GM12864 (cell line): ENCODE results near the gene TNFRSF19.

ENCODE experiments used
- DNase-seq: peaks from one replicate; pipeline ENCODE4 v3.0.0-alpha.2; 2011; ENCODE audit warnings: low read depth
- H3K4me3 ChIP-seq: 2 replicates; pipeline ENCODE4 v1.5.1; 2011; ENCODE audit warnings: mild to moderate bottlenecking, low read depth, low read length, control low read depth
- TF ChIP-seq, protein P1 (sequence below): IDR thresholded peaks from 2 replicates; pipeline ENCODE4 v1.5.1; 2011; ENCODE audit warnings: low read depth, mild to moderate bottlenecking, moderate library complexity, low read length, control low read depth, inconsistent platforms; ENCODE audit errors: missing control alignments

The TNFRSF19 gene

GRCh38 chr13:23557733-23558132 is 12.5 kb upstream of the TNFRSF19 start:
- H3K4me3 ChIP-seq, result no peak overlapping the region
- no peak for DNase-seq
- TF ChIP-seq, protein P1, sequence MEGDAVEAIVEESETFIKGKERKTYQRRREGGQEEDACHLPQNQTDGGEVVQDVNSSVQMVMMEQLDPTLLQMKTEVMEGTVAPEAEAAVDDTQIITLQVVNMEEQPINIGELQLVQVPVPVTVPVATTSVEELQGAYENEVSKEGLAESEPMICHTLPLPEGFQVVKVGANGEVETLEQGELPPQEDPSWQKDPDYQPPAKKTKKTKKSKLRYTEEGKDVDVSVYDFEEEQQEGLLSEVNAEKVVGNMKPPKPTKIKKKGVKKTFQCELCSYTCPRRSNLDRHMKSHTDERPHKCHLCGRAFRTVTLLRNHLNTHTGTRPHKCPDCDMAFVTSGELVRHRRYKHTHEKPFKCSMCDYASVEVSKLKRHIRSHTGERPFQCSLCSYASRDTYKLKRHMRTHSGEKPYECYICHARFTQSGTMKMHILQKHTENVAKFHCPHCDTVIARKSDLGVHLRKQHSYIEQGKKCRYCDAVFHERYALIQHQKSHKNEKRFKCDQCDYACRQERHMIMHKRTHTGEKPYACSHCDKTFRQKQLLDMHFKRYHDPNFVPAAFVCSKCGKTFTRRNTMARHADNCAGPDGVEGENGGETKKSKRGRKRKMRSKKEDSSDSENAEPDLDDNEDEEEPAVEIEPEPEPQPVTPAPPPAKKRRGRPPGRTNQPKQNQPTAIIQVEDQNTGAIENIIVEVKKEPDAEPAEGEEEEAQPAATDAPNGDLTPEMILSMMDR, result no peak

- DNase-seq, result no peak
- H3K4me3 ChIP-seq, result no peak overlapping the region
- TF ChIP-seq, protein P1, result no peak
Measured at GRCh38 chr13:23558675-23559536, 11.3 kb upstream of the TNFRSF19 start.

DNA sequence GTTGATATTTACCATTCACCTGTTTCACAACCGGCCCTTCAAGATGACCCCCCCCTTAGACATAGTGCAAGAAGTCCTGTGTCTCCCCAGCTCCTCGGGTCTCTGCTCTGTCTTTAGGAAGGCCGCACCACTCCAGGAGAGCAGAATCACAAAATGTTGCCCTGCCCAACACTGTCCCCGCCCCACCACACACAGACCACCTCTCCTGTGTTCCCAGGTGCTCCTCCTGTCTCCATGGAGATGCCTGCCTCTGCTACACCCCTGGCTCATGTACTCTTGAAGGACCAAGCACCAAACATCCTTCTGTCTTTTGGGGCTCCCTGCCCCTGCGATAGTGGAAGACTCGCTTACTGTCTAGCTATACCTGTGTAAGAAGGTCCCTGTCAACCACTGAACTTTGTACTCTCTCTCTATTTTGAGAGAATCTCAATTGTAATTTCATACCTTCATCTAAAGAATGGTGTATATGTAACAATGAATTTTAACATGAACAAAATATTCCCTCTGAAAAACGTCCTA is 9.6 kb upstream of the TNFRSF19 start:
- no peak for DNase-seq
- TF ChIP-seq, protein P1, result no peak
- H3K4me3 ChIP-seq, result no peak overlapping the region

DNA sequence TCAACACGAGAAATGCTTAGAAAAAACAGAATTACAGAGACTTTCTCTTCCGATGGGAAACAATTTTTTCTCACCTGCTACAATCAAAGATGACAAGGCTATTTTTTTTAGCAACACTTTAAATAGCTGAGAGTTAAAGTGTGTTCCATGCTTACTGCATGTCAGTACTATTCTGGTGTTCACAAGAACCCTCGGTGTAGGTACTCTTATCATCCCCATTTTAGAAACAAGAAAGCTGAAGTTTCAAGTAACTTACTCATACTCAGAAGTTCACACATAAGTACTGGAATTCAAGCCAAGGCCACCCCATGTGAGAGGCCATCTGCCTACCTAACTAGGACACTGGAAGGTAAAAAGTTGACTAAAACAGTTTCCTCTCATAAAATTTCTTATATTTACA is 9.0 kb upstream of the TNFRSF19 start:
- H3K4me3 ChIP-seq, result no peak overlapping the region
- TF ChIP-seq, protein P1, result no peak
- DNase-seq, result peak; percentile 80

DNA sequence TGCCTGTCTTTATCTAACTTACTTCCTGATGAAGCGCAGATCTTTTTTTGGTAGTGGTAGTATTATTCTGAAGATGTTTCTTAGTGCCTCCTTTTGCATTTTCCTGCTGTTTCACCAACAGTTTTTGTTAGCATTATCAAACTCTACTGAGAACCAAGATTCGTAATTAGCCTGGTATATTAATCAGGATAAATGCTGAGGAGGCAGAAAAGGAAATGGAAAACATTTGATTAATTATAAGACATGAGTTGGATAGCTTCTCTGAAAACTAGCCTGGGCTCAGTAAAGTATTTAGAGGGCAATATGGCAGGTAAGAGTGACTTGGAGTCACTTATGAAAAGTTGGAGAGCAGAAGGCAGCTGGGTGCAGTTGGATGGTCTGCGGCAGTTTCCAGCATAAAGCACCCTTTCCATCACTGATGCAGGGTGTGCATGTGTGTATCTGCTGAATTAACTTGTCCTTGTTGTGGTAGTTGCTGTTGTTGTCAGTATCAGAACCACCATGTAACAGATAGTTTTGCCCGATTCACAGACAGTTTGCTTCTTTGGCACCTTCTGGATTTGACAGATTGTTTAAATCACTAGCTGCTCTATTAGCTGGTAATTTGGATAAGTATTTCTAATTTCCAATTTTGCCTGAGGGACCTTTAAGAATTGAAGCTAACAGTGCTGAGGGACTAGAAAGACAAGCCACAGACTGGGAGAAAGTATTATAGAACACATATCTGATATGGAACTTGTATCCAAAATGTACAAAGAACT is 6.9 kb upstream of the TNFRSF19 start:
- no peak overlapping the region for H3K4me3 ChIP-seq
- DNase-seq, result no peak
- TF ChIP-seq, protein P1, result no peak

DNA sequence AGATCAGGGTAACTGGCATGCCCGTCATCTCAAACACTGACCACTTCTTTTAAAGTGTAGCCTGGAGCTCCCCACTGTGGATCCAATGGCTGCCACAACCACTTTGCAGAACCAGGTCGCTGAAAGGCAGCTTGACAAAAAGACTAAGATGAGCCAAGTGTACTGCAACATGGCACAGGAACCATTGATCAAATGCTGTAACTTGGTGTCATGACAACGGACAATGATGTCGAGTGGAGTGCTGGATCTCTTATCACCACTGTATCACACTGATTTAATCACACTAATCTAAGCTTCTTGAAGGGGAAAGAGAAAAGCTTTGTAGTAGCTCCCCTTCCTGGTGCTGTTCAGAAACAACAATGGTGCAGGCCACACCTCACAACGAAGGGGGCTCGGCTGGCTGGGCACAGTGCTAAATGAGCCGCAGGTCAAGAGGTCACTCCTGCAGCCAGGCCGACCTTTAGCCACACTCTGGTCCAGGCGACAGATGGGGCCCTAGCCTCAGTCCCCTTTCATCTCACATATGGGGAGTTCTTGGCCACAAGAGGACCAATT is 2.2 kb upstream of the TNFRSF19 start:
- H3K4me3 ChIP-seq, result no peak overlapping the region
- DNase-seq, result no peak
- TF ChIP-seq, protein P1, result no peak
